GM12878 (cell line): ENCODE results near the gene FYB1. TPM values are rescaled to one million over a fixed set of nuclear protein-coding genes. Genes with fewer than 3 reads are reported as not detected.

Experiments
- ATAC-seq: fragments of 200-7000 bp; cut with Tn5 transposase; 3 replicates; pipeline ENCODE4 v1.9.1; 2020; ENCODE audit warnings: mild to moderate bottlenecking, moderate library complexity
- BruUV-seq: library from RNA; stranded (reverse); fragments of 400-500 nt; replicated peaks from 2 replicates; lab custom pipeline; 2021; lab: Mats Ljungman, UMichigan
- CTCF ChIA-PET: fragments of 300-600 bp; sonication (Branson Sonifier 250); formaldehyde crosslinking; extraction: SDS; loops from one replicate; lab custom pipeline; 2021; ENCODE audit warnings: inconsistent platforms; lab: Yijun Ruan, JAX
- POLR2A ChIA-PET: fragments of 350-600 bp; formaldehyde crosslinking; extraction: SDS; loops from one replicate; lab custom pipeline; 2021; ENCODE audit warnings: inconsistent platforms; lab: Charles Lee
- RAD21 ChIA-PET: fragments of 300-600 bp; sonication (Branson Sonifier 250); formaldehyde crosslinking; loops from one replicate; lab custom pipeline; 2023; ENCODE audit warnings: antibody characterized with exemption; ENCODE audit not compliant: unreplicated experiment; lab: Charles Lee
- SMC1A ChIA-PET: fragments of 300-600 bp; sonication (Branson Sonifier 250); formaldehyde crosslinking; loops from one replicate; lab custom pipeline; 2023; ENCODE audit not compliant: unreplicated experiment, uncharacterized antibody; lab: Charles Lee
- DNase-seq: peaks from one replicate; pipeline ENCODE4 v3.0.0-alpha.2; 2011; ENCODE audit warnings: low read depth, low spot score
- FAIRE-seq: peaks from 3 replicates; lab custom pipeline; 2011; peaks lifted over from hg19 to GRCh38; lab: Jason Lieb, UNC
- H2AFZ ChIP-seq: 2 replicates; pipeline ENCODE4 v1.6.0; 2011; ENCODE audit warnings: low read depth, low read length, control low read depth; ENCODE audit not compliant: control insufficient read depth
- H3K27ac ChIP-seq: 2 replicates; pipeline ENCODE4 v1.5.1; 2011; ENCODE audit warnings: control low read depth; ENCODE audit not compliant: control insufficient read depth, insufficient read depth
- H3K27me3 ChIP-seq, 2 experiments: replicated peaks in 1 of 2; 2 replicates each; pipeline versions ENCODE4 v1.6.0 to v1.6.1; 2011; ENCODE audit warnings: low read length in 1 of 2; ENCODE audit not compliant: control insufficient read depth in 2 of 2, insufficient read depth in 2 of 2
- H3K36me3 ChIP-seq, 2 experiments: 2 replicates each; pipeline ENCODE4 v1.5.1; 2011; ENCODE audit warnings: low read length in 1 of 2; ENCODE audit not compliant: control insufficient read depth in 2 of 2, insufficient read depth in 2 of 2
- H3K4me1 ChIP-seq: 2 replicates; pipeline ENCODE4 v1.6.1; 2011; ENCODE audit warnings: mild to moderate bottlenecking, low read length, moderate library complexity, mixed read lengths; ENCODE audit not compliant: control insufficient read depth, insufficient read depth
- H3K4me2 ChIP-seq: 2 replicates; pipeline ENCODE4 v1.6.0; 2011; ENCODE audit warnings: control low read depth; ENCODE audit not compliant: control insufficient read depth, insufficient read depth
- H3K4me3 ChIP-seq: fragments of 200-600 bp; sonication (generic); 2 replicates; pipeline ENCODE4 v1.5.1; 2016
- H3K79me2 ChIP-seq: 2 replicates; pipeline ENCODE4 v1.6.0; 2011; ENCODE audit warnings: low read length; ENCODE audit not compliant: control insufficient read depth, insufficient read depth
- H3K9ac ChIP-seq: 2 replicates; pipeline ENCODE4 v1.8.0; 2011; ENCODE audit warnings: low read length, control low read depth, mixed read lengths; ENCODE audit not compliant: control insufficient read depth, insufficient read depth
- H3K9me3 ChIP-seq: replicated peaks from 3 replicates; pipeline ENCODE4 v1.5.1; 2011; ENCODE audit warnings: mild to moderate bottlenecking, low read length; ENCODE audit not compliant: control insufficient read depth, insufficient read depth
- H4K20me1 ChIP-seq: 2 replicates; pipeline ENCODE4 v1.6.0; 2011; ENCODE audit not compliant: control insufficient read depth, insufficient read depth
- CBX3 ChIP-seq: fragments of 200-600 bp; sonication (generic); IDR thresholded peaks from 2 replicates; pipeline ENCODE4 v1.6.1; 2016; ENCODE audit warnings: low read depth, borderline replicate concordance
- LARP7 ChIP-seq: fragments of 450-650 bp; IDR thresholded peaks from 2 replicates; pipeline ENCODE4 v1.6.1; 2017; ENCODE audit warnings: mild to moderate bottlenecking
- SIN3A ChIP-seq: IDR thresholded peaks from 2 replicates; pipeline ENCODE4 v1.6.1; 2012; ENCODE audit warnings: low read depth, low read length, improper control_type of control experiment
- YY1 ChIP-seq: IDR thresholded peaks from 2 replicates; pipeline ENCODE4 v1.6.1; 2011; ENCODE audit warnings: low read depth, mild to moderate bottlenecking, low read length
- ZZZ3 ChIP-seq: IDR thresholded peaks from 2 replicates; pipeline ENCODE4 v1.6.1; 2011; ENCODE audit warnings: low read depth; ENCODE audit not compliant: control insufficient read depth, insufficient read length
- WGBS: methylation state at CpG from one replicate; pipeline ENCODE4 v1.1.6; 2016; ENCODE audit warnings: low lambda C conversion rate; ENCODE audit not compliant: insufficient replicate concordance, insufficient coverage; ENCODE audit errors: missing lambda C conversion rate; 5-methylcytosine and 5-hydroxymethylcytosine counted together
- in situ Hi-C: fragments of 300-500 bp; cut with MboI; formaldehyde crosslinking; loops from 9 replicates; pipeline ENCODE4 v1.14.3; 2018; ENCODE audit warnings: mixed read lengths
- intact Hi-C: fragments of 100-400 bp; cut with micrococcal nuclease; formaldehyde crosslinking; loops from one replicate; pipeline ENCODE4 v1.14.2; 2022; ENCODE audit not compliant: unreplicated experiment
- polyA plus RNA-seq, 11 experiments: library from polyadenylated mRNA; depleted of rRNA in 4 of 11; unstranded in 6 of 11; stranded (reverse) in 5 of 11; fragments of >200 nt; fragmentation: Nextera tagmentation in 4 of 11; fragmentation: Illumina TruSeq in 1 of 11; extraction: Ambion mirVana in 4 of 11; extraction: Trizol in 1 of 11; gene quantifications; 1 replicate in 1 of 11; 2 replicates in 10 of 11; pipeline versions ENCODE4 v1.2.1 to v1.2.3, GENCODE V29; 2011 to 2016; ENCODE audit warnings: inconsistent platforms in 2 of 11, missing spikeins in 2 of 11, low read depth in 1 of 11
- total RNA-seq, 4 experiments: library from RNA; depleted of rRNA in 3 of 4; stranded (reverse); fragments of >200 nt in 3 of 4; fragmentation: Illumina TruSeq in 1 of 4; extraction: Trizol in 1 of 4; gene quantifications; 2 replicates each; pipeline versions ENCODE4 v1.2.1 to v1.2.3, GENCODE V29; 2013 to 2021
- TF ChIP-seq, protein P1 (sequence below): fragments of 450-650 bp; formaldehyde crosslinking; IDR thresholded peaks from 2 replicates; pipeline ENCODE4 v1.4.0; 2020; ENCODE audit warnings: mild to moderate bottlenecking, moderate library complexity
- TF ChIP-seq, protein P2 (sequence below): IDR thresholded peaks from 2 replicates; pipeline ENCODE4 v1.6.1; 2011; ENCODE audit warnings: low read depth, mild to moderate bottlenecking, low read length, moderate library complexity, borderline replicate concordance; ENCODE audit errors: extremely low read depth
- TF ChIP-seq, protein P3 (sequence below): IDR thresholded peaks from 2 replicates; pipeline ENCODE4 v1.6.1; 2012; ENCODE audit warnings: low read length, inconsistent platforms
- TF ChIP-seq, protein P4 (sequence below): fragments of 450-650 bp; IDR thresholded peaks from 2 replicates; pipeline ENCODE4 v1.6.1; 2016; ENCODE audit warnings: mild to moderate bottlenecking, moderate library complexity, borderline replicate concordance

Gene FYB1
- total and polyA plus RNA-seq, 10 of the 15 experiments (the other 5 are each of a cell fraction or from before 2014, with no cell fraction given), result 0.06 to 4.3 (median 0.25) TPM; not detected in 2

DNA sequence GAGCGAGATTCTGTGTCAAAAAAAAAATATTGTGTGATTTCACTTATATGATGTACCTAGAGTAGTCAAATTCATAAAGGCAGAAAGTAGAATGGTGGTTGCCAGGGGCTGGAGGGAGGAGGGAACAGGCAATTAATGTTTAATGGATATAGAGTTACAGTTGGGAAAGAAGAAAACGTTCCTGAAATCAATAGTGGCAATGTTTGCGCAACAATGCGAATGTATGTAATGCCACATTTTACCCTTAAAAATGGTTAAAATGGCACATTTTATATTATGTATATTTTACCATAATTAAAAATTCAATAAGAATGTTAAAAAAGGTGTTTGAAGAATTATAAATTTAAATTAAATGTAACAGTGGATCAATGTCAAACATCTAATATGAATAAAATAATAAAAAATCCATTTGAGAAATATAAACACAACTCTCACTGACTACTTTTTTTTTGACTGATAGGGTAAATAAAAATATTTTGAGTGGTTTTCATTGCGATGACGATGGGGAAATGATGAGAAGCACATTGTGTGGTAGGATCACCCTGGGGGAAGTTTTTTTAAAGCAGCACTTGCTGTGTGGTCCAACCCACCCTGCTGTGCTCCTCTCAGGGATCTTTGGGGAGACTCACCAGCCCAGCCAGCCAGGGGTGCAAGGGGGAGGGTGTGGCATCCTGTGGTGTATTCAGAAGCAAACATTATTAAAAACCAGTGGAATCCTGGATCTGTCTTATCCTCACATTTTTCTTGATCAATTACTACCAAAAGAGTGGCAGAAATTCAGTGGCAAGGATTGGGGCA lies 4.3 kb downstream of the FYB1 start:
- in situ Hi-C loops, result loop anchor here (5.0 to 10.0 kb wide), 2 partner anchors 67 to 330 kb away; no protein-coding TSS in a partner anchor
- Histone ChIP-seq H3K27ac (no peak overlapping the region), H3K9me3 (no peaks in the 10 kb centered on the region; the same call in 2 of the 3 replicates), H3K79me2 (no peaks in the 10 kb centered on the region), H3K27me3 (no peaks in the 10 kb centered on the region), H2AFZ (no peak overlapping the region), H3K4me3 (no peak overlapping the region), H3K4me1 (no peaks in the 10 kb centered on the region), H4K20me1 (no peaks in the 10 kb centered on the region), H3K36me3 (no peaks in the 10 kb centered on the region), H3K4me2 (no peak overlapping the region), H3K9ac (no peak overlapping the region)
- intact Hi-C loops, result loop anchor here (10.0 kb wide), 2 partner anchors 160 to 220 kb away; no protein-coding TSS in a partner anchor
- ChIA-PET SMC1A (interaction anchor here (1.9 to 10.1 kb wide), 2 partner anchors 64 to 69 kb away, joined by 8 to 192 read pairs; no protein-coding TSS in a partner anchor), RAD21 (interaction anchor here (1.2 to 4.8 kb wide), 2 partner anchors 45 to 69 kb away, joined by 3 to 77 read pairs; no protein-coding TSS in a partner anchor), POLR2A (no interaction called here), CTCF (interaction anchor here (4.3 kb wide), 1 partner anchor 15 kb away, joined by 34 read pairs; no protein-coding TSS in a partner anchor)
- ATAC-seq (no peak), DNase-seq (no peak), FAIRE-seq (no peak)
- 50% methylated on average over 6 of the region's 6 CpGs for WGBS
- BruUV-seq, result no TSS peak
- TF ChIP-seq ZZZ3 (no peak), LARP7 (no peak), SIN3A (no peak), YY1 (no peak), CBX3 (no peak)
- TF ChIP-seq, protein P1, sequence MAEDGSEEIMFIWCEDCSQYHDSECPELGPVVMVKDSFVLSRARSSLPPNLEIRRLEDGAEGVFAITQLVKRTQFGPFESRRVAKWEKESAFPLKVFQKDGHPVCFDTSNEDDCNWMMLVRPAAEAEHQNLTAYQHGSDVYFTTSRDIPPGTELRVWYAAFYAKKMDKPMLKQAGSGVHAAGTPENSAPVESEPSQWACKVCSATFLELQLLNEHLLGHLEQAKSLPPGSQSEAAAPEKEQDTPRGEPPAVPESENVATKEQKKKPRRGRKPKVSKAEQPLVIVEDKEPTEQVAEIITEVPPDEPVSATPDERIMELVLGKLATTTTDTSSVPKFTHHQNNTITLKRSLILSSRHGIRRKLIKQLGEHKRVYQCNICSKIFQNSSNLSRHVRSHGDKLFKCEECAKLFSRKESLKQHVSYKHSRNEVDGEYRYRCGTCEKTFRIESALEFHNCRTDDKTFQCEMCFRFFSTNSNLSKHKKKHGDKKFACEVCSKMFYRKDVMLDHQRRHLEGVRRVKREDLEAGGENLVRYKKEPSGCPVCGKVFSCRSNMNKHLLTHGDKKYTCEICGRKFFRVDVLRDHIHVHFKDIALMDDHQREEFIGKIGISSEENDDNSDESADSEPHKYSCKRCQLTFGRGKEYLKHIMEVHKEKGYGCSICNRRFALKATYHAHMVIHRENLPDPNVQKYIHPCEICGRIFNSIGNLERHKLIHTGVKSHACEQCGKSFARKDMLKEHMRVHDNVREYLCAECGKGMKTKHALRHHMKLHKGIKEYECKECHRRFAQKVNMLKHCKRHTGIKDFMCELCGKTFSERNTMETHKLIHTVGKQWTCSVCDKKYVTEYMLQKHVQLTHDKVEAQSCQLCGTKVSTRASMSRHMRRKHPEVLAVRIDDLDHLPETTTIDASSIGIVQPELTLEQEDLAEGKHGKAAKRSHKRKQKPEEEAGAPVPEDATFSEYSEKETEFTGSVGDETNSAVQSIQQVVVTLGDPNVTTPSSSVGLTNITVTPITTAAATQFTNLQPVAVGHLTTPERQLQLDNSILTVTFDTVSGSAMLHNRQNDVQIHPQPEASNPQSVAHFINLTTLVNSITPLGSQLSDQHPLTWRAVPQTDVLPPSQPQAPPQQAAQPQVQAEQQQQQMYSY (CRISPR knock-in tag), result no peak
- TF ChIP-seq, protein P2, sequence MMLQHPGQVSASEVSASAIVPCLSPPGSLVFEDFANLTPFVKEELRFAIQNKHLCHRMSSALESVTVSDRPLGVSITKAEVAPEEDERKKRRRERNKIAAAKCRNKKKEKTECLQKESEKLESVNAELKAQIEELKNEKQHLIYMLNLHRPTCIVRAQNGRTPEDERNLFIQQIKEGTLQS, result no peak
- TF ChIP-seq, protein P3, sequence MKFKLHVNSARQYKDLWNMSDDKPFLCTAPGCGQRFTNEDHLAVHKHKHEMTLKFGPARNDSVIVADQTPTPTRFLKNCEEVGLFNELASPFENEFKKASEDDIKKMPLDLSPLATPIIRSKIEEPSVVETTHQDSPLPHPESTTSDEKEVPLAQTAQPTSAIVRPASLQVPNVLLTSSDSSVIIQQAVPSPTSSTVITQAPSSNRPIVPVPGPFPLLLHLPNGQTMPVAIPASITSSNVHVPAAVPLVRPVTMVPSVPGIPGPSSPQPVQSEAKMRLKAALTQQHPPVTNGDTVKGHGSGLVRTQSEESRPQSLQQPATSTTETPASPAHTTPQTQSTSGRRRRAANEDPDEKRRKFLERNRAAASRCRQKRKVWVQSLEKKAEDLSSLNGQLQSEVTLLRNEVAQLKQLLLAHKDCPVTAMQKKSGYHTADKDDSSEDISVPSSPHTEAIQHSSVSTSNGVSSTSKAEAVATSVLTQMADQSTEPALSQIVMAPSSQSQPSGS, result no peak
- TF ChIP-seq, protein P4, sequence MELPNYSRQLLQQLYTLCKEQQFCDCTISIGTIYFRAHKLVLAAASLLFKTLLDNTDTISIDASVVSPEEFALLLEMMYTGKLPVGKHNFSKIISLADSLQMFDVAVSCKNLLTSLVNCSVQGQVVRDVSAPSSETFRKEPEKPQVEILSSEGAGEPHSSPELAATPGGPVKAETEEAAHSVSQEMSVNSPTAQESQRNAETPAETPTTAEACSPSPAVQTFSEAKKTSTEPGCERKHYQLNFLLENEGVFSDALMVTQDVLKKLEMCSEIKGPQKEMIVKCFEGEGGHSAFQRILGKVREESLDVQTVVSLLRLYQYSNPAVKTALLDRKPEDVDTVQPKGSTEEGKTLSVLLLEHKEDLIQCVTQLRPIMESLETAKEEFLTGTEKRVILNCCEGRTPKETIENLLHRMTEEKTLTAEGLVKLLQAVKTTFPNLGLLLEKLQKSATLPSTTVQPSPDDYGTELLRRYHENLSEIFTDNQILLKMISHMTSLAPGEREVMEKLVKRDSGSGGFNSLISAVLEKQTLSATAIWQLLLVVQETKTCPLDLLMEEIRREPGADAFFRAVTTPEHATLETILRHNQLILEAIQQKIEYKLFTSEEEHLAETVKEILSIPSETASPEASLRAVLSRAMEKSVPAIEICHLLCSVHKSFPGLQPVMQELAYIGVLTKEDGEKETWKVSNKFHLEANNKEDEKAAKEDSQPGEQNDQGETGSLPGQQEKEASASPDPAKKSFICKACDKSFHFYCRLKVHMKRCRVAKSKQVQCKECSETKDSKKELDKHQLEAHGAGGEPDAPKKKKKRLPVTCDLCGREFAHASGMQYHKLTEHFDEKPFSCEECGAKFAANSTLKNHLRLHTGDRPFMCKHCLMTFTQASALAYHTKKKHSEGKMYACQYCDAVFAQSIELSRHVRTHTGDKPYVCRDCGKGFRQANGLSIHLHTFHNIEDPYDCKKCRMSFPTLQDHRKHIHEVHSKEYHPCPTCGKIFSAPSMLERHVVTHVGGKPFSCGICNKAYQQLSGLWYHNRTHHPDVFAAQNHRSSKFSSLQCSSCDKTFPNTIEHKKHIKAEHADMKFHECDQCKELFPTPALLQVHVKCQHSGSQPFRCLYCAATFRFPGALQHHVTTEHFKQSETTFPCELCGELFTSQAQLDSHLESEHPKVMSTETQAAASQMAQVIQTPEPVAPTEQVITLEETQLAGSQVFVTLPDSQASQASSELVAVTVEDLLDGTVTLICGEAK, result no peak
